SH-SY5Y (cell line): ENCODE data around the gene UQCC2.

ENCODE experiments used
- GATA2 ChIP-seq: IDR thresholded peaks from 2 replicates; pipeline ENCODE4 v1.6.1; 2011; ENCODE audit warnings: mild to moderate bottlenecking, low read depth, low read length
- GATA3 ChIP-seq: IDR thresholded peaks from 2 replicates; pipeline ENCODE4 v1.6.1; 2011; ENCODE audit warnings: low read depth, mild to moderate bottlenecking, low read length, moderate library complexity

DNA sequence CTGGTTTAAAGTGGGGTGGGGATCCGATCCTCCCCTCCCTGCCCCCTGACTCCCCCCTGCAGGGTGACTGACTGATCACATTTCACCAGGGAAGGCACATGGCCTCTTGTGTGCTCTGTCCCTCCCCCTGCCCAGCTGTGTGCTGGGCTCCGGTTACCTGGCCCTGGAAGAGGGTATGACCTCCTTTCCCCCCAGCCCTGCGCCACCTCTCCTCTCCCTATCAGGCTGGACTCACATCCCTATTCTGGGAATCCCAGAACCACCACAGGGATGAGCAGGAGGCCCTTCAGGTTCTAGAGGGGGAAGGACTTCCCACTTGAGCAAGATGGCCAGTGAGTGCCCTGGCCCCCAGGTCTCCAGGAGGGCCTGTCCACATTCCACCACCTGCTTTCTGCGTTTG, 37.3 kb upstream of the UQCC2 start:
- TF ChIP-seq GATA3 (no peak), GATA2 (no peak)
